Hematopoietic multipotent progenitor cell treated with erythropoietin and hydrocortisone succinate and interleukin-3 and kit ligand, for 15 days (in vitro differentiated cells): Measurements from ENCODE around the gene ZNF493.

ENCODE experiments used
- DNase-seq: peaks from one replicate; pipeline ENCODE4 v3.0.0-alpha.2; 2015; ENCODE audit warnings: low spot score

Gene ZNF493

GRCh38 chr19:21463449-21464105 is 66.6 kb downstream of the ZNF493 start:
- DNase-seq = peak; percentile 4

- no peak for DNase-seq
Measured at GRCh38 chr19:21466627-21467026, 69.7 kb downstream of the ZNF493 start.

- no peak for DNase-seq
Measured at GRCh38 chr19:21468791-21469190, 71.9 kb downstream of the ZNF493 start.

- no peak for DNase-seq
Measured at GRCh38 chr19:21472507-21472906, 75.6 kb downstream of the ZNF493 start.

GRCh38 chr19:21474671-21475181 is 77.8 kb downstream of the ZNF493 start:
- peak; percentile 59 for DNase-seq
